Transverse colon (tissue), 3 donors: Measurements from ENCODE around the gene L3MBTL4.

Experiments
- CTCF ChIP-seq, 5 experiments: fragments of 200-600 bp in 3 of 5; fragments of 450-650 bp in 2 of 5; sonication (generic) in 3 of 5; IDR thresholded peaks; 1 replicate in 2 of 5; 2 replicates in 3 of 5; pipeline ENCODE4 v1.5.1; 2016 to 2017; ENCODE audit warnings: antibody characterized with exemption in 5 of 5, inconsistent platforms in 3 of 5, mild to moderate bottlenecking in 2 of 5, moderate library complexity in 1 of 5
- POLR2A ChIP-seq: fragments of 450-650 bp; IDR thresholded peaks from one replicate; pipeline ENCODE4 v1.6.1; 2016; ENCODE audit warnings: antibody characterized with exemption, mild to moderate bottlenecking, moderate library complexity

GRCh38 chr18:5961828-5962150, 452.9 kb downstream of the L3MBTL4 start:
- TF ChIP-seq CTCF (IDR thresholded peaks at IDR 0.05): no peak
- TF ChIP-seq POLR2A: no peak
